WTC11 (cell line): ENCODE data around the gene STK16. TPM values are rescaled to one million over a fixed set of nuclear protein-coding genes. Genes with fewer than 3 reads are reported as not detected.

Experiments
- ATAC-seq: fragments of 200-7000 bp; cut with Tn5 transposase; 2 replicates; pipeline ENCODE4 v1.10.0; 2021; ENCODE audit warnings: mild to moderate bottlenecking, moderate library complexity
- CTCF ChIA-PET: fragments of 300-600 bp; sonication (Branson Sonifier 250); formaldehyde crosslinking; loops from one replicate; lab custom pipeline; 2021; ENCODE audit warnings: antibody characterized with exemption; lab: Charles Lee
- POLR2A ChIA-PET: fragments of 350-600 bp; sonication (Branson Sonifier 250); formaldehyde crosslinking; loops from one replicate; lab custom pipeline; 2021; ENCODE audit warnings: antibody characterized with exemption; lab: Charles Lee
- DNase-seq: peaks from one replicate; pipeline ENCODE4 v3.0.0; 2021; ENCODE audit warnings: low spot score
- H3K27ac Mint-ChIP-seq: 2 replicates; pipeline ENCODE4 v1.8.0; 2021; ENCODE audit warnings: mixed read lengths
- H3K27me3 Mint-ChIP-seq: 2 replicates; pipeline ENCODE4 v1.8.0; 2021; ENCODE audit warnings: low read depth, mild to moderate bottlenecking, moderate library complexity, mixed read lengths
- H3K36me3 Mint-ChIP-seq: 2 replicates; pipeline ENCODE4 v1.8.0; 2021; ENCODE audit warnings: mixed read lengths
- H3K4me1 Mint-ChIP-seq: 2 replicates; pipeline ENCODE4 v1.8.0; 2022; ENCODE audit warnings: mixed read lengths
- H3K4me3 Mint-ChIP-seq: 2 replicates; pipeline ENCODE4 v1.8.0; 2021; ENCODE audit warnings: mild to moderate bottlenecking, moderate library complexity, mixed read lengths
- H3K9me3 Mint-ChIP-seq: 2 replicates; pipeline ENCODE4 v1.8.0; 2021; ENCODE audit warnings: mixed read lengths
- CREM ChIP-seq: sonication (generic); formaldehyde crosslinking; IDR thresholded peaks from 2 replicates; pipeline ENCODE4 v1.8.1; 2022; ENCODE audit warnings: mild to moderate bottlenecking, missing genetic modification reagents, moderate library complexity
- ESRRA ChIP-seq: sonication (generic); formaldehyde crosslinking; IDR thresholded peaks from 2 replicates; pipeline ENCODE4 v1.8.1; 2022; ENCODE audit warnings: mild to moderate bottlenecking, missing genetic modification reagents, borderline replicate concordance
- FOXK1 ChIP-seq: sonication (generic); formaldehyde crosslinking; IDR thresholded peaks from 2 replicates; pipeline ENCODE4 v1.8.0; 2022; ENCODE audit warnings: mild to moderate bottlenecking, moderate library complexity, missing genetic modification reagents
- FOXP4 ChIP-seq: sonication (generic); formaldehyde crosslinking; IDR thresholded peaks from 2 replicates; pipeline ENCODE4 v1.8.0; 2022; ENCODE audit warnings: mild to moderate bottlenecking, missing genetic modification reagents
- JAZF1 ChIP-seq: fragments of 250-450 bp; sonication (Bioruptor Pico); IDR thresholded peaks from 2 replicates; pipeline ENCODE4 v1.9.0; 2021; ENCODE audit warnings: moderate library complexity, mild to moderate bottlenecking, inconsistent platforms
- MXD4 ChIP-seq: fragments of 250-450 bp; sonication (Bioruptor Pico); IDR thresholded peaks from 2 replicates; pipeline ENCODE4 v1.8.0; 2021; ENCODE audit warnings: mild to moderate bottlenecking, moderate library complexity, borderline replicate concordance
- NR3C1 ChIP-seq: sonication (generic); formaldehyde crosslinking; conservative IDR thresholded peaks from 2 replicates; pipeline ENCODE4 v1.8.1; 2023; ENCODE audit warnings: low read depth, mild to moderate bottlenecking, missing genetic modification reagents
- OVOL2 ChIP-seq: fragments of 250-450 bp; sonication (Bioruptor Pico); IDR thresholded peaks from 2 replicates; pipeline ENCODE4 v1.9.0; 2021; ENCODE audit warnings: mild to moderate bottlenecking, borderline replicate concordance
- PREB ChIP-seq: sonication (generic); formaldehyde crosslinking; IDR thresholded peaks from 2 replicates; pipeline ENCODE4 v1.8.1; 2022; ENCODE audit warnings: mild to moderate bottlenecking, missing genetic modification reagents, moderate library complexity, borderline replicate concordance
- RELA ChIP-seq: sonication (generic); formaldehyde crosslinking; IDR thresholded peaks from 2 replicates; pipeline ENCODE4 v1.8.1; 2022; ENCODE audit warnings: missing genetic modification reagents, mild to moderate bottlenecking, borderline replicate concordance
- SOX15 ChIP-seq: fragments of 250-450 bp; sonication (Bioruptor Pico); IDR thresholded peaks from 2 replicates; pipeline ENCODE4 v1.9.0; 2021; ENCODE audit warnings: mild to moderate bottlenecking
- SP1 ChIP-seq: sonication (generic); formaldehyde crosslinking; conservative IDR thresholded peaks from 2 replicates; pipeline ENCODE4 v1.8.1; 2022; ENCODE audit warnings: missing genetic modification reagents
- ZBTB21 ChIP-seq: sonication (generic); formaldehyde crosslinking; IDR thresholded peaks from 2 replicates; pipeline ENCODE4 v1.8.1; 2023; ENCODE audit warnings: mild to moderate bottlenecking, missing genetic modification reagents, borderline replicate concordance
- ZNF121 ChIP-seq: sonication (generic); formaldehyde crosslinking; IDR thresholded peaks from 2 replicates; pipeline ENCODE4 v1.8.0; 2023; ENCODE audit warnings: missing genetic modification reagents
- ZNF532 ChIP-seq: fragments of 250-450 bp; sonication (Bioruptor Pico); IDR thresholded peaks from 2 replicates; pipeline ENCODE4 v1.9.0; 2021; ENCODE audit warnings: mild to moderate bottlenecking, borderline replicate concordance
- total RNA-seq: library from RNA; stranded (reverse); gene quantifications from 3 replicates; pipeline ENCODE4 v1.2.3, GENCODE V29; 2021
- TF ChIP-seq, protein P1 (sequence below): fragments of 250-450 bp; sonication (Bioruptor Pico); conservative IDR thresholded peaks from 2 replicates; pipeline ENCODE4 v1.9.0; 2021; ENCODE audit warnings: mild to moderate bottlenecking
- TF ChIP-seq, protein P2 (sequence below): sonication (generic); formaldehyde crosslinking; IDR thresholded peaks from 2 replicates; pipeline ENCODE4 v1.8.1; 2022; ENCODE audit warnings: low read depth, mild to moderate bottlenecking, moderate library complexity, missing genetic modification reagents, borderline replicate concordance
- TF ChIP-seq, protein P3 (sequence below): sonication (generic); formaldehyde crosslinking; IDR thresholded peaks from 2 replicates; pipeline ENCODE4 v1.8.1; 2023; ENCODE audit warnings: mild to moderate bottlenecking, moderate library complexity, missing genetic modification reagents

Gene STK16
- total RNA-seq, 1 experiment from 2014 or later = 27.5 TPM

DNA sequence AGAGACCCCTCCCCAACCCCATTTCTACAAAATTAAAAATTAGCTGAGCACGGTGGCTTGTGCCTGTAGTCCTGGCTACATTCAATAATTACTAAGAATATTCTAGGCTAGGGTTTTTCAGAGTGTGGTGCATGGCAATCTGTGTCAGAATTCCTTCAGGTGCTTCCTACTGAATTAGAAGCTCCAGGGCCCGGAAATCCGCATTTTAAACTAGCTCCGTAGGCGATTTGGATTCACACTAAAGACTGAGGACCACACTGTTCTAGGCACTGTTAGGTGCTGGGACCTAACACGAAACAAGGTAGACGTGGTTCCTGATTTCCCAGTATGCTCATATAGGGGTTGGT lies 39.3 kb upstream of the STK16 start (continued):
- TF ChIP-seq, protein P1, sequence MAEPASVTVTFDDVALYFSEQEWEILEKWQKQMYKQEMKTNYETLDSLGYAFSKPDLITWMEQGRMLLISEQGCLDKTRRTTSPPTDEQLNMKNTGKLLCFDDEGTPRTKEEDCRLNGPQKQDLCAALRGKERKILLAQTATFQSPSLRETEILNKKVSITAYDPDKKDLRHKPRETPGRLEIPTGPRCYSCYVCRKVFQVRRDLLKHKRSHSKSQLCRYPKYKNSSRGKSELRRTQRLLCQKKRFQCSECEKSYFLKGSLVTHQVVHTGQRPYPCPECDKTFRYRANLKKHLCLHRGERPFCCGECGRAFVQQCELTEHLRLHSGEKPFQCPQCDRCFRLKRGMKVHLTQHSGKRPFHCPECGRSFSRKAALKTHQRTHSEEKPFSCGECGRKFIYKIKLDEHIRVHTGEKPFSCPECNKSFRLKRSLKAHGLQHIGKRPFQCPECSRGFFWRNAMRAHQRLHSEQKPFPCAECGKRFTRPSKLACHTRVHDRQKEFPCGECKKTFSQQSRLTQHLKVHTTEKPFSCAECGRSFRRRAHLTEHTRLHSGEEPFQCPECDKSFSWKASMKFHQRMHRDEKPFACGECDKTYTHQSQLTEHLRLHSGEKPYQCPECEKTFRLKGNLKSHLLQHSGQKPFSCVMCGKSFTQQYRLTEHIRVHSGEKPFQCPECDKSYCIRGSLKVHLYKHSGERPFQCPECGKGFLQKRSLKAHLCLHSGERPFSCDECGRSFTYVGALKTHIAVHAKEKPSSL (CRISPR knock-in tag) = no peak

DNA sequence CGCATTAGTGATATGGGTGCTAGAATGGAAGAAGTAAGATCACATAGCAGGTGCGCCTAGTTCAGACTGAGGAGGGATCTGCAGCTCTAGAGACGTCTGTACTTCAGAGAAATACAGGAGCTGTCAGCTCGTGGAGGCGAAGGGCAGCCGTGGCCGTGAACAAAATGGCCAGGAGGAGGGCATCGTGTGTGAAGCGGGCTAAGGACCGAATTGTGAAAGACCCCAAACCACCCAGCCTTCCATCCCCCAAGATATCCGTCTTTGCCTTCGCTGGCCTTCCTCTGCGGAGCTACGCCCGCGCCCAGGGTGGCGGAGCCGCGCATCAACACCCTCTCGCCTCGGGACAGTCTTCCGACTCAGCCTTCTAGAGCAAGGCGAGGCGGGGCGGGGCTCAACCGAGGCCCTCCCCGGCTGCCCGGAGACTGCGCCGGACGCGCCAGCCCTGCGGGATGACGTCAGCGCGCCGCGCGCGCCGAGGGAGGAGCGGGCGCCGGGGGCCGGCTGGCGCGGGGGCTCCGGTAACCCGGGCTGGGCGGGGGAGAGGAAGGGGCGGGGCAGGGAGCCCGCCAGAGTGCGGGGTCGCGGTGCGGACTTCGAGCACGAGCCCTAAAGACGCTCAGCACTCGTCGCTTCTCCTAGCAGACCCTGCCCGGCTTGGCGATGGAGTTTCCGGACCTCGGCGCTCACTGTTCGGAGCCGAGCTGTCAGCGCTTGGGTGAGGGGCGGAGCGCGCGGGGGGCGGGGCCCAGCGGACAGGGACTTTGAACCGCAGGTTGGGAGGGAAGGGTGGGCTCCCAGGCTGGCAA lies 38.7 kb upstream of the STK16 start, which contains the start of gene ZFAND2B:
Gene ZFAND2B (plus strand): TSS at position 455 of the 806 bp plus-strand sequence. CDS start 206 bp downstream, at position 661.
- CTCF ChIA-PET = interaction anchor here (0.8 to 2.0 kb wide), 14 partner anchors 9 to 323 kb away, joined by 3 to 11 read pairs (median 4); partner anchors contain the start of genes CNPPD1, GLB1L and STK16
- peaks cover 5% of the 10 kb centered on the region for H3K9me3 Mint-ChIP-seq
- peaks cover 6% of the 10 kb centered on the region for H3K4me1 Mint-ChIP-seq
- peaks cover 15% of the 10 kb centered on the region for H3K27me3 Mint-ChIP-seq
- POLR2A ChIA-PET = interaction anchor here (0.7 to 2.0 kb wide), 8 partner anchors 11 to 46 kb away, joined by 3 to 16 read pairs (median 6); partner anchors contain the start of genes ABCB6, ANKZF1, ATG9A and CNPPD1
- peak; percentile 96 for ATAC-seq
- peak within 1 kb of the TSS; percentile 74 for H3K4me3 Mint-ChIP-seq
- peaks cover 30% of the 10 kb centered on the region for H3K36me3 Mint-ChIP-seq
- peak; percentile 93 for DNase-seq
- peak within 1 kb of the TSS; percentile 91 for H3K27ac Mint-ChIP-seq
- TF ChIP-seq ZNF121 (no peak), RELA (CRISPR knock-in tag) (no peak), CREM (CRISPR knock-in tag) (peak; percentile 88; the same call in 1 of the 2 replicates), FOXK1 (CRISPR knock-in tag) (peak; percentile 70), ZBTB21 (CRISPR knock-in tag) (0 out of 2 replicates have a peak, but pooled peaks have one; percentile 15), MXD4 (CRISPR knock-in tag) (no peak), SP1 (CRISPR knock-in tag) (peak; percentile 40), PREB (no peak), SOX15 (no peak), OVOL2 (CRISPR knock-in tag) (no peak; the same call in 1 of the 2 replicates), NR3C1 (CRISPR knock-in tag) (no peak), ESRRA (no peak), FOXP4 (peak; percentile 54; the same call in 1 of the 2 replicates), ZNF532 (CRISPR knock-in tag) (no peak), JAZF1 (CRISPR knock-in tag) (no peak)
- TF ChIP-seq, protein P2, sequence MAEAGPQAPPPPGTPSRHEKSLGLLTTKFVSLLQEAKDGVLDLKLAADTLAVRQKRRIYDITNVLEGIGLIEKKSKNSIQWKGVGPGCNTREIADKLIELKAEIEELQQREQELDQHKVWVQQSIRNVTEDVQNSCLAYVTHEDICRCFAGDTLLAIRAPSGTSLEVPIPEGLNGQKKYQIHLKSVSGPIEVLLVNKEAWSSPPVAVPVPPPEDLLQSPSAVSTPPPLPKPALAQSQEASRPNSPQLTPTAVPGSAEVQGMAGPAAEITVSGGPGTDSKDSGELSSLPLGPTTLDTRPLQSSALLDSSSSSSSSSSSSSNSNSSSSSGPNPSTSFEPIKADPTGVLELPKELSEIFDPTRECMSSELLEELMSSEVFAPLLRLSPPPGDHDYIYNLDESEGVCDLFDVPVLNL (CRISPR knock-in tag) = no peak
- TF ChIP-seq, protein P3, sequence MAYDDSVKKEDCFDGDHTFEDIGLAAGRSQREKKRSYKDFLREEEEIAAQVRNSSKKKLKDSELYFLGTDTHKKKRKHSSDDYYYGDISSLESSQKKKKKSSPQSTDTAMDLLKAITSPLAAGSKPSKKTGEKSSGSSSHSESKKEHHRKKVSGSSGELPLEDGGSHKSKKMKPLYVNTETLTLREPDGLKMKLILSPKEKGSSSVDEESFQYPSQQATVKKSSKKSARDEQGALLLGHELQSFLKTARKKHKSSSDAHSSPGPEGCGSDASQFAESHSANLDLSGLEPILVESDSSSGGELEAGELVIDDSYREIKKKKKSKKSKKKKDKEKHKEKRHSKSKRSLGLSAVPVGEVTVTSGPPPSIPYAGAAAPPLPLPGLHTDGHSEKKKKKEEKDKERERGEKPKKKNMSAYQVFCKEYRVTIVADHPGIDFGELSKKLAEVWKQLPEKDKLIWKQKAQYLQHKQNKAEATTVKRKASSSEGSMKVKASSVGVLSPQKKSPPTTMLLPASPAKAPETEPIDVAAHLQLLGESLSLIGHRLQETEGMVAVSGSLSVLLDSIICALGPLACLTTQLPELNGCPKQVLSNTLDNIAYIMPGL = no peak
